HG02973 (cell line): Measurements from ENCODE around the gene TMEM176B.

ENCODE experiments used
- ATAC-seq: cut with Tn5 transposase; IDR thresholded peaks from one replicate; pipeline ENCODE4 v1.9.1; 2021; ENCODE audit warnings: moderate library complexity; ENCODE audit not compliant: unreplicated experiment

The TMEM176B gene

DNA sequence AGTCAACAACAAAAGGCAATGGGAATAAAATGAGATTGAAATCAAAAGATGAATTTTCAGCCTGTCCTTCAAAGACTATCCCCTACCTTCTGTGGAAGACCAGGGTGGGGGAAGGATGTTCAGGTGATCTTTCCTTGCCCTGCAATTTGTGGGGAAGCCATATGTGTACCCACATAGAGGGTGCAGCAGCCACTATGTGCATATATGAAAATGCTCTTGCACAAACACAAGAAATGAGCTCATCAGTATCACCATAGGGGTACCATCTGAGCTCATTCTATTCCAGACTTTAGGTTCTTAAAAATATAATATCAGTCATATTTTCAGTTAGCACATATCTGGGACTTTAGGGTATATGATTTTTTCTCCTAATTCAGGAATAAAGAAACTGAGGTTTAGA lies 45.2 kb downstream of the TMEM176B start:
- no peak for ATAC-seq

- peak; percentile 41 for ATAC-seq
Observed at GRCh38 chr7:150753826-150754603, 46.1 kb downstream of the TMEM176B start.

DNA sequence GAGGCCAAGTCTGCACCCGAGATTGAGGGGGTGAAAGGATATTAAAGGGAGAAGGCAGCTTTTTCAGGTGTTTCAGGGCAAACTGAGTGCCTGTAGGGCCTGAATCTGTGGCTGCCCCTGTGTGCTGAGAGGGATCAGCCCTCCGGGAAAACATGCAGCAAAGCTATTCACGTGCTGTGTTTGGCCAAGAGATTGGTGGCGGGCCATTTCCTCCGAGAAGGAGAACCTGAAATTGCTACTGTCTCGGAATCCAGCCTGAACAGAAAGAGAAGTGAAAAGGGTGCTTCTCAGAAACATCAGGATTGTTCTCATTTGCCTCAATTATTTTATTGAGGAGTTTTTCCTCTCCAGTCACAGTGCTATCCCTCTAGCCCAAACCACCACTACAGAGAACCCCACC lies 46.9 kb downstream of the TMEM176B start:
- ATAC-seq: no peak

- no peak for ATAC-seq
Observed at GRCh38 chr7:150751702-150752101, 48.5 kb downstream of the TMEM176B start.

- ATAC-seq: no peak
Observed at GRCh38 chr7:150748376-150748775, 51.8 kb downstream of the TMEM176B start.

GRCh38 chr7:150746921-150747320 lies 53.2 kb downstream of the TMEM176B start:
- no peak for ATAC-seq

GRCh38 chr7:150745876-150746275 lies 54.3 kb downstream of the TMEM176B start:
- ATAC-seq: no peak

DNA sequence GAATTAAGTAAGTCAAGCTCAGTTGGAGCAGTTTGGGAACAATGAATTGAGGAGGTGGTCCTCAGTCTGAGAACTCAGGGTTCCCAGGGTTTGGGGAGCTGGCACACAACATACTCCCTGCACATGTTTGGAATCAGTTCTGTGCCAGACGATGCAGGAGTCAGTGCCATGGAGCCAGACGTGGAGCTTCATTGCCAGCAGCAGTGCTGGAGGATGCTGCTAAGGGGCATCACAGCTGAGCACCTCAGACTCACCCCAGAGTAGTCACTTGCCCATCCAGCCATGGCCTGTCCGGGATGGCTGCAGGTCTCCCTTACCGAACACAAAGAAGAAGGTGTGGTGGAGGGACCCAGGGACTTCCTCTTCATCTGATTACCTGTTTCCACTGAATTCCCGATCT lies 55.1 kb downstream of the TMEM176B start:
- no peak for ATAC-seq

DNA sequence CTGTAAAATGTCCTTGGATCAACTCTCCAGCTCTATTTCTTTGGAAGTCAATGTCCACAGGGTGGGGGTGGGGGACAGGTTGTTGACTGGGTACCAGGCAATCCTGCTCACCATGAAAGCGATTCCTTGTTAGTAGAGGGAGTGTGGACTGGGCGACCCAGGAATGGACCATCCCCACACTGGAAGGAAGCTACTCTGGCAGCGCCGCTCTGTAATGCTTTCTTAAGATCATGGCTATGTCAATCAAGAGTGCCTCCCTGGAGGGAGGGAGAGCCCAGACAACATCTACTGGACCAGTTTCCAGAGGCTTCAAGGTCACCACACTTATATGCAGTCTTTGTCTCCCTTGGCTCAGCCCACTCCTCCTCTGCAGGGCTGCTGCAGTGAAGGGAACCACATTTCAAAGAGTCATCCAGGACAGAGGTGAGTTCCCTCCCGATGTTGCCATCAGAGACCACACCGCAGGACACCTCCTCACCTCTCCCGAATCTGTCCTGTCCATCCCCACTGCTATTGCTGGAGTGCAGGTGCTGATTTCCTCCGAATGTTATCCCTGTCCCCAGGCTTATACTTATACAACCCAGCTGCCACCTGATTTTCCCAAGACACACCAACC lies 56.0 kb downstream of the TMEM176B start:
- no peak for ATAC-seq

- no peak for ATAC-seq
Observed at GRCh38 chr7:150742286-150742968, 57.7 kb downstream of the TMEM176B start.
